HEK293 (cell line): Measurements from ENCODE around the gene CXADR.

ENCODE experiments used
- CTCF ChIP-seq: fragments of 450-650 bp; formaldehyde crosslinking; IDR thresholded peaks from 2 replicates; pipeline ENCODE4 v1.5.1; 2016; ENCODE audit warnings: missing biosample characterization, missing genetic modification characterization
- KLF9 ChIP-seq: fragments of 450-650 bp; formaldehyde crosslinking; IDR thresholded peaks from 2 replicates; pipeline ENCODE4 v1.5.1; 2016; ENCODE audit warnings: missing biosample characterization, missing genetic modification characterization, low read depth
- YY1 ChIP-seq: fragments of 450-650 bp; formaldehyde crosslinking; IDR thresholded peaks from 2 replicates; pipeline ENCODE4 v1.5.1; 2018; ENCODE audit warnings: missing biosample characterization, missing genetic modification characterization
- ZBTB7A ChIP-seq: fragments of 450-650 bp; formaldehyde crosslinking; IDR thresholded peaks from 2 replicates; pipeline ENCODE4 v1.5.1; 2016; ENCODE audit warnings: low read depth, missing biosample characterization, missing genetic modification characterization
- ZNF335 ChIP-seq: fragments of 450-650 bp; formaldehyde crosslinking; conservative IDR thresholded peaks from 2 replicates; pipeline ENCODE4 v1.5.1; 2016; ENCODE audit warnings: missing biosample characterization, missing genetic modification characterization
- ZNF549 ChIP-seq: fragments of 450-650 bp; IDR thresholded peaks from 2 replicates; pipeline ENCODE4 v1.5.1; 2018; ENCODE audit warnings: missing biosample characterization, missing genetic modification characterization, mild to moderate bottlenecking, inconsistent platforms, moderate library complexity
- ZNF626 ChIP-seq: fragments of 450-650 bp; sonication (Bioruptor Pico); formaldehyde crosslinking; IDR thresholded peaks from 2 replicates; pipeline ENCODE4 v1.5.1; 2018; ENCODE audit warnings: missing biosample characterization, missing genetic modification characterization, inconsistent platforms
- ZNF701 ChIP-seq: fragments of 450-650 bp; formaldehyde crosslinking; IDR thresholded peaks from 2 replicates; pipeline ENCODE4 v1.5.1; 2016; ENCODE audit warnings: missing biosample characterization, missing genetic modification characterization
- ZNF768 ChIP-seq: fragments of 450-650 bp; formaldehyde crosslinking; IDR thresholded peaks from 2 replicates; pipeline ENCODE4 v1.5.1; 2018; ENCODE audit warnings: missing biosample characterization, mild to moderate bottlenecking, missing genetic modification characterization

- TF ChIP-seq ZNF335 (tag by site-specific recombination) (no peak), CTCF (tag by site-specific recombination) (no peak), ZNF549 (tag by site-specific recombination) (no peak), YY1 (tag by site-specific recombination) (no peak), ZNF768 (no peak), ZNF626 (no peak), KLF9 (tag by site-specific recombination) (no peak), ZNF701 (tag by site-specific recombination) (no peak), ZBTB7A (tag by site-specific recombination) (no peak)
These were observed 67.5 kb downstream of the CXADR start for GRCh38 chr21:17580319-17580718.
